Endothelial cell of umbilical vein (primary cell): Measurements from ENCODE around the gene IPO4. TPM values are rescaled to one million over a fixed set of nuclear protein-coding genes. Genes with fewer than 3 reads are reported as not detected.

Experiments used
- BruUV-seq: library from RNA; stranded (reverse); fragments of 400-500 nt; replicated peaks from 2 replicates; lab custom pipeline; 2021; lab: Mats Ljungman, UMichigan
- CTCF ChIA-PET: fragments of 300-600, 350-600 bp; sonication (Branson Sonifier 250); formaldehyde crosslinking; loops from one replicate; lab custom pipeline; 2021; ENCODE audit warnings: antibody characterized with exemption, inconsistent platforms; lab: Charles Lee
- POLR2A ChIA-PET: fragments of 300-600, 350-600 bp; sonication (Branson Sonifier 250); formaldehyde crosslinking; loops from one replicate; lab custom pipeline; 2021; ENCODE audit warnings: antibody characterized with exemption, inconsistent platforms; lab: Charles Lee
- DNase-seq: peaks from one replicate; pipeline ENCODE4 v3.0.0-alpha.2; 2011; ENCODE audit warnings: low read depth, low spot score
- FAIRE-seq: peaks from 2 replicates; lab custom pipeline; 2011; peaks lifted over from hg19 to GRCh38; lab: Jason Lieb, UNC
- H2AFZ ChIP-seq: 2 replicates; pipeline ENCODE4 v1.6.0; 2012; ENCODE audit warnings: low read depth, low read length, control low read depth, inconsistent platforms
- H3K27ac ChIP-seq: 2 replicates; pipeline ENCODE4 v1.5.1; 2011; ENCODE audit warnings: low read depth, mild to moderate bottlenecking, control low read depth, low read length, moderate library complexity; ENCODE audit not compliant: insufficient read depth
- H3K27me3 ChIP-seq, 2 experiments: 2 replicates each; pipeline versions ENCODE4 v1.6.0 to v1.6.1; 2011; ENCODE audit warnings: low read length in 2 of 2, mixed read lengths in 1 of 2; ENCODE audit not compliant: control insufficient read depth in 2 of 2, insufficient read depth in 2 of 2
- H3K36me3 ChIP-seq, 2 experiments: 2 replicates in 1 of 2; 3 replicates in 1 of 2; pipeline ENCODE4 v1.5.1; 2011; ENCODE audit warnings: low read length in 2 of 2, mild to moderate bottlenecking in 1 of 2, moderate library complexity in 1 of 2; ENCODE audit not compliant: control insufficient read depth in 2 of 2, insufficient read depth in 2 of 2; ENCODE audit errors: extremely low read depth in 1 of 2
- H3K4me1 ChIP-seq: 3 replicates; pipeline ENCODE4 v1.5.1; 2011; ENCODE audit warnings: mild to moderate bottlenecking, low read length; ENCODE audit not compliant: control insufficient read depth, insufficient read depth; ENCODE audit errors: extremely low read depth
- H3K4me2 ChIP-seq: 2 replicates; pipeline ENCODE4 v1.6.1; 2011; ENCODE audit warnings: low read length, control low read depth, mixed read lengths; ENCODE audit not compliant: insufficient read depth
- H3K4me3 ChIP-seq, 3 experiments: fragments of 200-600 bp in 1 of 3; sonication (generic), shearing (Covaris generic) in 1 of 3; replicated peaks in 1 of 3; 2 replicates each; pipeline ENCODE4 v1.5.1; 2011 to 2016; ENCODE audit warnings: control low read depth in 3 of 3, low read length in 3 of 3, mild to moderate bottlenecking in 2 of 3, inconsistent platforms in 1 of 3, low read depth in 1 of 3, moderate library complexity in 1 of 3; ENCODE audit not compliant: insufficient read depth in 1 of 3
- H3K79me2 ChIP-seq: 2 replicates; pipeline ENCODE4 v1.6.0; 2012; ENCODE audit warnings: low read length, inconsistent platforms; ENCODE audit not compliant: control insufficient read depth, insufficient read depth
- H3K9ac ChIP-seq: replicated peaks from 2 replicates; pipeline ENCODE3; 2011; ENCODE audit warnings: low read length, control low read depth; ENCODE audit not compliant: insufficient read depth; ENCODE audit errors: extremely low read depth
- H3K9me1 ChIP-seq: replicated peaks from 3 replicates; pipeline ENCODE4 v1.6.0; 2011; ENCODE audit warnings: mild to moderate bottlenecking, low read length; ENCODE audit not compliant: control insufficient read depth, insufficient read depth; ENCODE audit errors: extremely low read depth
- H3K9me3 ChIP-seq: replicated peaks from 2 replicates; pipeline ENCODE4 v1.5.1; 2012; ENCODE audit warnings: low read length, inconsistent platforms; ENCODE audit not compliant: control insufficient read depth, insufficient read depth
- H4K20me1 ChIP-seq: replicated peaks from 2 replicates; pipeline ENCODE3; 2011; ENCODE audit warnings: mild to moderate bottlenecking, low read length; ENCODE audit not compliant: control insufficient read depth, insufficient read depth; ENCODE audit errors: extremely low read depth
- EZH2 ChIP-seq: IDR thresholded peaks from 2 replicates; pipeline ENCODE4 v1.6.1; 2012; ENCODE audit warnings: borderline replicate concordance, low read depth, mild to moderate bottlenecking, moderate library complexity, low read length, inconsistent platforms; ENCODE audit not compliant: severe bottlenecking
- GATA2 ChIP-seq: IDR thresholded peaks from 2 replicates; pipeline ENCODE4 v1.7.0; 2011; ENCODE audit warnings: low read depth, mild to moderate bottlenecking, moderate library complexity, mixed read lengths, low read length; ENCODE audit not compliant: insufficient read length, insufficient read depth
- JUN ChIP-seq: IDR thresholded peaks from 2 replicates; pipeline ENCODE4 v1.6.1; 2011; ENCODE audit warnings: borderline replicate concordance, low read depth; ENCODE audit not compliant: insufficient read length, insufficient read depth
- MYC ChIP-seq: IDR thresholded peaks from one replicate; pipeline ENCODE4 v1.6.1; 2011; ENCODE audit warnings: mild to moderate bottlenecking, low read depth, low read length
- POLR2A ChIP-seq: IDR thresholded peaks from 2 replicates; pipeline ENCODE4 v1.6.1; 2012; ENCODE audit warnings: low read depth, mild to moderate bottlenecking, control low read depth, low read length
- POLR2AphosphoS5 ChIP-seq: IDR thresholded peaks from 2 replicates; pipeline ENCODE4 v1.6.1; 2012; ENCODE audit warnings: low read depth, mild to moderate bottlenecking, control low read depth, low read length, moderate library complexity; ENCODE audit not compliant: insufficient read depth
- dilution Hi-C: fragments of 300-500 bp; cut with MboI; formaldehyde crosslinking; loops from one replicate; pipeline ENCODE4 v1.15.0; 2019; ENCODE audit warnings: low sequenced_read_pairs; ENCODE audit not compliant: extremely low pct_ligation_motif_present
- intact Hi-C: fragments of 100-400 bp; cut with micrococcal nuclease; formaldehyde crosslinking; loops from one replicate; pipeline ENCODE4 v1.10.0; 2022
- polyA plus RNA-seq, 4 experiments: library from polyadenylated mRNA; depleted of rRNA in 3 of 4; stranded (reverse) in 3 of 4; unstranded in 1 of 4; fragments of >200 nt; gene quantifications; 2 replicates each; pipeline versions ENCODE4 v1.2.1 to v1.2.3, GENCODE V29; 2011 to 2012; ENCODE audit warnings: missing spikeins in 1 of 4
- total RNA-seq: library from RNA; stranded (reverse); gene quantifications from 2 replicates; pipeline ENCODE4 v1.2.3, GENCODE V29; 2021
- TF ChIP-seq, protein P1 (sequence below): IDR thresholded peaks from 2 replicates; pipeline ENCODE4 v1.6.1; 2011; ENCODE audit not compliant: insufficient read depth, insufficient read length
- TF ChIP-seq, protein P2 (sequence below), 2 donors: IDR thresholded peaks; 1 replicate in 1 of 2; 2 replicates in 1 of 2; pipeline ENCODE4 v1.5.1; 2011; ENCODE audit warnings: low read length in 2 of 2, mild to moderate bottlenecking in 2 of 2, moderate library complexity in 2 of 2, control low read depth in 1 of 2, inconsistent platforms in 1 of 2, low read depth in 1 of 2; ENCODE audit not compliant: insufficient read depth in 1 of 2; ENCODE audit errors: extremely low read depth in 1 of 2

Gene IPO4
- total and polyA plus RNA-seq, 2 donors (not counting 3 experiments of a cell fraction or from before 2014, with no cell fraction given), result 24.6 to 66.5 TPM

DNA sequence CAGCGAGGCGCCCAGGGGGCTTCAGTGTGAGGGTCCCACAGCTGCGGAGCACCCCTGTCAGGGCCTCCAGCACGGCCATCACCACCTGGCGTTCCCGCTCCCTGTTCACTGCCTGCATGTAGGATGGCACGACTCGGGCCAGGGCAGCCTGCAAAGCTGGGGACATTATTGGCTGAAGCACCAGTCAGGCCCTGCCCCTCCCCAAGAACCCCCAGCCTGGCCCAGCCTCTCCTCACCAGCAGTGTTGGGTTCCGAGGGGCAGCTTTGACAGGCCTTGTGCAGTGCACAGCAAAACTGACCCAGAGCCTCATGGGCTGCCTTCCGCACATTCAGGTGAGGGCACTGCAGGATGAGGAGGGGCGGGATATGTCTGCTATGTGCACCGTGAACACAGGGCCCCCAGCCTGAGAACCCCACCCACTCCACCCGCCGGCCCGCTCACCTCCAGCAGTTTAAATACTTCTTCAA, 5.6 kb downstream of the IPO4 start:
- no peak for TF ChIP-seq POLR2A
- TF ChIP-seq, protein P1, sequence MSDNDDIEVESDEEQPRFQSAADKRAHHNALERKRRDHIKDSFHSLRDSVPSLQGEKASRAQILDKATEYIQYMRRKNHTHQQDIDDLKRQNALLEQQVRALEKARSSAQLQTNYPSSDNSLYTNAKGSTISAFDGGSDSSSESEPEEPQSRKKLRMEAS, result no peak
- no peak for TF ChIP-seq JUN
- no peak for TF ChIP-seq MYC
- TF ChIP-seq EZH2, result no peak
- TF ChIP-seq, protein P2, sequence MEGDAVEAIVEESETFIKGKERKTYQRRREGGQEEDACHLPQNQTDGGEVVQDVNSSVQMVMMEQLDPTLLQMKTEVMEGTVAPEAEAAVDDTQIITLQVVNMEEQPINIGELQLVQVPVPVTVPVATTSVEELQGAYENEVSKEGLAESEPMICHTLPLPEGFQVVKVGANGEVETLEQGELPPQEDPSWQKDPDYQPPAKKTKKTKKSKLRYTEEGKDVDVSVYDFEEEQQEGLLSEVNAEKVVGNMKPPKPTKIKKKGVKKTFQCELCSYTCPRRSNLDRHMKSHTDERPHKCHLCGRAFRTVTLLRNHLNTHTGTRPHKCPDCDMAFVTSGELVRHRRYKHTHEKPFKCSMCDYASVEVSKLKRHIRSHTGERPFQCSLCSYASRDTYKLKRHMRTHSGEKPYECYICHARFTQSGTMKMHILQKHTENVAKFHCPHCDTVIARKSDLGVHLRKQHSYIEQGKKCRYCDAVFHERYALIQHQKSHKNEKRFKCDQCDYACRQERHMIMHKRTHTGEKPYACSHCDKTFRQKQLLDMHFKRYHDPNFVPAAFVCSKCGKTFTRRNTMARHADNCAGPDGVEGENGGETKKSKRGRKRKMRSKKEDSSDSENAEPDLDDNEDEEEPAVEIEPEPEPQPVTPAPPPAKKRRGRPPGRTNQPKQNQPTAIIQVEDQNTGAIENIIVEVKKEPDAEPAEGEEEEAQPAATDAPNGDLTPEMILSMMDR (IDR thresholded peaks at IDR 0.05; ENCODE audit: extremely low read depth in 1 of 2, insufficient read depth in 1 of 2, low read depth in 1 of 2, low read length in 2 of 2), result no peak
- TF ChIP-seq POLR2AphosphoS5, result no peak
- TF ChIP-seq GATA2, result no peak
- no peaks in the 10 kb centered on the region for H3K27me3 ChIP-seq
- H3K4me2 ChIP-seq, result no peak overlapping the region
- no peak overlapping the region for H2AFZ ChIP-seq
- H3K9ac ChIP-seq, result no peak overlapping the region
- peaks cover 6% of the 10 kb centered on the region for H3K4me1 ChIP-seq
- ChIA-PET POLR2A (no interaction called here), CTCF (interaction anchor here (1.9 kb wide), 1 partner anchor 114 kb away, joined by 7 read pairs; no protein-coding TSS in a partner anchor)
- H3K9me3 ChIP-seq, result no peaks in the 10 kb centered on the region
- intact Hi-C loops (no loop called here), dilution Hi-C loops (no loop called here)
- peaks cover 5% of the 10 kb centered on the region for H3K79me2 ChIP-seq
- no peak for FAIRE-seq
- H3K4me3 ChIP-seq, result no peak overlapping the region
- H3K9me1 ChIP-seq, result no peaks in the 10 kb centered on the region
- DNase-seq, result no peak
- no TSS peak for BruUV-seq
- H3K36me3 ChIP-seq, result peaks cover 0 to 40% of the 10 kb centered on the region in 2 experiments
- H3K27ac ChIP-seq, result no peak overlapping the region
- no peaks in the 10 kb centered on the region for H4K20me1 ChIP-seq
